Measurements from ENCODE around the gene LGALS12.

GRCh38 chr11:63494975-63495374 lies 10.9 kb upstream of the LGALS12 start:
- TF ChIP-seq POLR2A (IDR thresholded peaks at IDR 0.05; ENCODE audit: low read length) (no peak), GATA1 (IDR thresholded peaks at IDR 0.05; ENCODE audit: low read depth, low read length) (no peak)

Data from erythroblast (primary cell).